MCF 10A (cell line): Measurements from ENCODE around the gene STIM1. TPM values are rescaled to one million over a fixed set of nuclear protein-coding genes. Genes with fewer than 3 reads are reported as not detected.

ENCODE experiments used
- BruUV-seq: library from RNA; stranded (reverse); fragments of 400-500 nt; replicated peaks from 2 replicates; lab custom pipeline; 2021; lab: Mats Ljungman, UMichigan
- CTCF ChIA-PET: fragments of 300-600 bp; sonication (Branson Sonifier 250); formaldehyde crosslinking; extraction: SDS; loops from one replicate; lab custom pipeline; 2021; ENCODE audit warnings: antibody characterized with exemption, inconsistent platforms; lab: Yijun Ruan, JAX
- POLR2A ChIA-PET: fragments of 300-600, 350-650 bp; sonication (Branson Sonifier 250); formaldehyde crosslinking; extraction: SDS; loops from one replicate; lab custom pipeline; 2020; ENCODE audit warnings: antibody characterized with exemption, inconsistent platforms; lab: Yijun Ruan, JAX
- DNase-seq: peaks from one replicate; pipeline ENCODE4 v3.0.0-alpha.2; 2018; ENCODE audit not compliant: unreplicated experiment
- H3K27ac Mint-ChIP-seq: one replicate; pipeline ENCODE4 v1.8.0; 2022; ENCODE audit warnings: mild to moderate bottlenecking, low read depth, mixed read lengths; ENCODE audit not compliant: unreplicated experiment
- H3K27me3 Mint-ChIP-seq: one replicate; pipeline ENCODE4 v1.8.0; 2022; ENCODE audit warnings: mixed read lengths; ENCODE audit not compliant: insufficient read depth, unreplicated experiment
- H3K36me3 Mint-ChIP-seq: one replicate; pipeline ENCODE4 v1.8.0; 2022; ENCODE audit warnings: mild to moderate bottlenecking, moderate library complexity, mixed read lengths; ENCODE audit not compliant: insufficient read depth, unreplicated experiment
- H3K4me1 Mint-ChIP-seq: one replicate; pipeline ENCODE4 v1.8.0; 2022; ENCODE audit warnings: mixed read lengths; ENCODE audit not compliant: insufficient read depth, unreplicated experiment
- H3K4me3 Mint-ChIP-seq: one replicate; pipeline ENCODE4 v1.8.0; 2022; ENCODE audit warnings: mild to moderate bottlenecking, moderate library complexity, mixed read lengths; ENCODE audit not compliant: unreplicated experiment
- H3K9me3 Mint-ChIP-seq: one replicate; pipeline ENCODE4 v1.8.0; 2022; ENCODE audit warnings: mixed read lengths; ENCODE audit not compliant: unreplicated experiment
- CTCF ChIP-seq: fragments of 200-600 bp; IDR thresholded peaks from one replicate; pipeline ENCODE4 v1.8.0; 2022; ENCODE audit warnings: antibody characterized with exemption, mild to moderate bottlenecking; ENCODE audit not compliant: unreplicated experiment
- intact Hi-C: fragments of 100-400 bp; cut with micrococcal nuclease; formaldehyde crosslinking; loops from 2 replicates; pipeline ENCODE4 v1.14.1; 2022
- total RNA-seq: library from RNA; stranded (reverse); gene quantifications from 2 replicates; pipeline ENCODE4 v1.2.3, GENCODE V29; 2022

Gene STIM1
- total RNA-seq, 1 experiment from 2014 or later, result 41.2 TPM

DNA sequence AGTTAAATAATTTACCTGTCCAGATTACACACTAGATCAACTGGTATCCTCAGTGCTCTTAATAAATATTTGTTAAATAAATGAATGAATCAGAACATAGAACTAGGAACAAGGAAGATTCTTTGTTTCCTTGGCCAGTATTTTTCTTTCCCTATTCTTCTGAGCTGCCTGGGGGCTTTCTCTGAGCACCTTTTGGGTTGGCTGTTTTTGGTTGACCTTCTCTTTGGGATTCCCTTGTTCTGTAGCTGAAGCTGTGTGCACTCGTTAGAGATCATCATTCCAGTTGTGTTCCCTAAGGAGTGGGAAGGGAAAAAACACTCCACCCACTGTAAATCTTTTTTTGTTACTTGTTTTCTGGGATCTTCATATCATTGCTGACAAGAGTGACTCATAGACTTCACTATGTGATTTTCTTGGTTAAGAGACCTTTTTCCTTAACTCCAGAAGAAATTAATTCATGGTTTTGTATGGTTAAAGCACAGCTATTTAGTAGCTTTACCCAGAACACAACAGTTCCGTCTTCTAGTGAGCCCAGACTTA, 84.3 kb downstream of the STIM1 start:
- H3K9me3 Mint-ChIP-seq, result no peaks in the 10 kb centered on the region
- H3K27me3 Mint-ChIP-seq, result no peaks in the 10 kb centered on the region
- H3K4me1 Mint-ChIP-seq, result peaks cover 13% of the 10 kb centered on the region
- ChIA-PET POLR2A (interaction anchor here (0.7 kb wide), 1 partner anchor 60 kb away, joined by 3 read pairs; no protein-coding TSS in a partner anchor), CTCF (interaction anchor here (1.7 kb wide), 1 partner anchor 19 kb away, joined by 5 read pairs; no protein-coding TSS in a partner anchor)
- intact Hi-C loops, result no loop called here
- no peak for TF ChIP-seq CTCF
- no peak for DNase-seq
- no peak overlapping the region for H3K4me3 Mint-ChIP-seq
- no peaks in the 10 kb centered on the region for H3K36me3 Mint-ChIP-seq
- no TSS peak for BruUV-seq
- H3K27ac Mint-ChIP-seq, result no peak overlapping the region

DNA sequence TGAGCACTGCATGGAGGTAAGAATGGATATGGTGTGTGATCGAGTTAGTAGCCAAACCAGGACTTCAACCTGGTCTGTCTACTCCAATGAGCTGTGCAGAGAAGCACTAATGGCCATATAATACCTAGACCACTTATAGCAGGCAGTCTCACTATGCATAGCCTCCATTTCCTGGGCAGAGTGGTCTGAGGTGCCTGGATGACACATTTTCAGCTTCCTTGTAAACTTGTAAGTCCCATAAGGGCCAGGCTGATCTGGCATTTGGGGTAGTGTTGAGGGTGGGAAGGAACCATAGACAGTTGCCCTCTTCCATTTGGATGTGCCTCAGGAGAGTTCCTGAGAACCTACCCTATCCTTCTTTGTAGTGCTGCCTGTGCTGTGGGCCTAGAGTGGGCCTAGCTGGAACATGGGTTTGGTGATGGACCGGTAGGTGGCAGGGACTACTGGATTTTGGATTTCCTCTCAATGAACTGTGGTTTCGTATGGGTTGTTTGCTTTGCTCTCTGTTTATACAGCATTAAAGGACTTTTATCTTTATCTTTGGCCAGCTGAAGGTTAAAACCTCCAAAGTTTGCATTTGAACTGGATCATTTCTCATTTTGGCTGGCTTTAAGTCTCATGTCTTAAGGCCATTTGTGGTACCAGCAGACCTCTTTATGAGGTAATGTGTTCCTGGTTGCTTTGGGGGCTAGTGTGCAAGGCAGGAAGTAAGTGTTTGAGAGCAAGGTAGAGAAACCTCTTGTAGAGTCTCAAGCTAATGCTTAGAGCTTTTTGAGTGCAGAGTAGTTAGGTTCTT, 86.9 kb downstream of the STIM1 start:
- Mint-ChIP-seq H3K27me3 (no peaks in the 10 kb centered on the region), H3K27ac (no peak overlapping the region), H3K4me1 (peaks cover 21% of the 10 kb centered on the region), H3K9me3 (no peaks in the 10 kb centered on the region), H3K36me3 (no peaks in the 10 kb centered on the region), H3K4me3 (no peak overlapping the region)
- intact Hi-C loops, result no loop called here
- CTCF ChIA-PET, result interaction anchor here (0.5 to 2.1 kb wide), 4 partner anchors 16 to 130 kb away, joined by 3 to 8 read pairs (median 6); no protein-coding TSS in a partner anchor
- no TSS peak for BruUV-seq
- POLR2A ChIA-PET, result interaction anchor here (1.0 to 1.2 kb wide), 2 partner anchors 45 to 88 kb away, joined by 3 read pairs; no protein-coding TSS in a partner anchor
- no peak for TF ChIP-seq CTCF
- no peak for DNase-seq

DNA sequence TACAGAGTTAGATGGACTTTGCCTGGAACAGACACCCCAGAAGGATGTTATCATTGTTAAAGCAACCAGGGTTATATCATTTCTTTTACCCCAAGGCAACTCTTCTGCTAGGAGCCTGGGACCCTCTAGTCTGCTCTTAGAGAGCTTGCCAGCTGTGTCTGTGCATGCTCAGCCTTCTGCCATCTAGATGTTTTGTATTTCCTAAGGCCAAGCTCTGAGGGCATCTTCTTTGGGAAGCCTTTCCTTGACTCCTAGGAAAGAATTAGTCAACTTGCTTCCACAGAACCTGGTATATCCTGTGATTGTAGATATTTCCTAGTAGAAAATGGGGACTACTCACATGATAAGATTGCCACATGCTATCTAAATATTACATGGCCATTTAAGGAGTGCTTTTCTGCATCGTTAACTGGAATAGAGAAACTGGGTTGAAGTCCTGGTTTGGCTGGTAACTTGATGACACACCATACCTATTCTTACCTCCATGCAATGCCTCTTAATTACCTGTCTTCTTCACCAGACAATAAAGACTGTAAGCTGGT, 87.6 kb downstream of the STIM1 start:
- DNase-seq, result peak; percentile 9
- H3K4me1 Mint-ChIP-seq, result peaks cover 24% of the 10 kb centered on the region

More for the DNA sequence above, 87.6 kb downstream of the STIM1 start:
- H3K4me3 Mint-ChIP-seq, result no peak overlapping the region
- BruUV-seq, result no TSS peak
- no peaks in the 10 kb centered on the region for H3K36me3 Mint-ChIP-seq
- intact Hi-C loops, result no loop called here
- no peaks in the 10 kb centered on the region for H3K9me3 Mint-ChIP-seq
- no peak for TF ChIP-seq CTCF
- ChIA-PET POLR2A (interaction anchor here (0.6 to 1.2 kb wide), 4 partner anchors 9 to 88 kb away, joined by 3 read pairs; no protein-coding TSS in a partner anchor), CTCF (interaction anchor here (1.0 to 1.7 kb wide), 4 partner anchors 16 to 94 kb away, joined by 3 to 8 read pairs (median 4); no protein-coding TSS in a partner anchor)
- H3K27me3 Mint-ChIP-seq, result no peaks in the 10 kb centered on the region
- H3K27ac Mint-ChIP-seq, result no peak overlapping the region
